ENCODE measurements around the gene CDK14.

GRCh38 chr7:91062713-91063112 lies 466.6 kb downstream of the CDK14 start:
- TF ChIP-seq CTCF (IDR thresholded peaks at IDR 0.05; ENCODE audit: low read length) = no peak
- TF ChIP-seq EZH2 (optimal IDR thresholded peaks at IDR 0.05; ENCODE audit: low read depth, low read length) = no peak
- no peak for TF ChIP-seq EZH2phosphoT487 (IDR thresholded peaks at IDR 0.05; ENCODE audit: low read length)
